RWPE1 (cell line): ENCODE measurements around the gene ZNF577.
"Not testable (repeated sequence)": the region's sequence is repeated elsewhere in the genome, so short reads cannot be mapped to it uniquely, and the experiment has no call there.

Experiments
- CTCF ChIA-PET: fragments of 350-600 bp; sonication (Branson Sonifier 250); formaldehyde crosslinking; extraction: SDS; loops from one replicate; lab custom pipeline; 2021; lab: Yijun Ruan, JAX
- POLR2A ChIA-PET: fragments of 400-600 bp; formaldehyde crosslinking; extraction: SDS; loops from one replicate; lab custom pipeline; 2020; ENCODE audit warnings: antibody characterized with exemption; ENCODE audit not compliant: low non-redundant PET; lab: Yijun Ruan, JAX
- DNase-seq: peaks from one replicate; pipeline ENCODE4 v3.0.0; 2012; ENCODE audit warnings: low spot score
- H3K27ac ChIP-seq: fragments of 450-650 bp; 2 replicates; pipeline ENCODE4 v1.5.1; 2017
- CTCF ChIP-seq: fragments of 450-650 bp; conservative IDR thresholded peaks from 2 replicates; pipeline ENCODE4 v1.5.1; 2017; ENCODE audit warnings: low read depth, mild to moderate bottlenecking

Gene ZNF577

GRCh38 chr19:51919606-51920005 lies 31.9 kb upstream of the ZNF577 start:
- no peak for DNase-seq
- H3K27ac ChIP-seq, result no peak overlapping the region
- ChIA-PET POLR2A (no interaction called here), CTCF (interaction anchor here (0.7 kb wide), 1 partner anchor 20 kb away, joined by 4 read pairs; no protein-coding TSS in a partner anchor)
- no peak for TF ChIP-seq CTCF

GRCh38 chr19:51916167-51916566 lies 28.4 kb upstream of the ZNF577 start:
- CTCF ChIA-PET, result no interaction called here
- DNase-seq, result no peak
- no peak for TF ChIP-seq CTCF

GRCh38 chr19:51915324-51915867 lies 27.6 kb upstream of the ZNF577 start:
- ChIA-PET CTCF (interaction anchor here (0.6 kb wide), 1 partner anchor 49 kb away, joined by 3 read pairs; no protein-coding TSS in a partner anchor), POLR2A (no interaction called here)
- DNase-seq, result no peak
- TF ChIP-seq CTCF, result no peak
- no peak overlapping the region for H3K27ac ChIP-seq

More at GRCh38 chr19:51916167-51916566, 28.4 kb upstream of the ZNF577 start:
- POLR2A ChIA-PET, result no interaction called here
- H3K27ac ChIP-seq, result no peak overlapping the region

GRCh38 chr19:51907981-51908380 lies 20.2 kb upstream of the ZNF577 start:
- H3K27ac ChIP-seq, POLR2A ChIA-PET, DNase-seq, CTCF ChIA-PET: not testable (repeated sequence)

GRCh38 chr19:51906108-51906507 lies 18.4 kb upstream of the ZNF577 start:
- POLR2A ChIA-PET, DNase-seq, H3K27ac ChIP-seq, CTCF ChIA-PET: not testable (repeated sequence)

- H3K27ac ChIP-seq, CTCF ChIA-PET, POLR2A ChIA-PET, DNase-seq: not testable (repeated sequence)
These were observed 17.9 kb upstream of the ZNF577 start for GRCh38 chr19:51905639-51906038.

GRCh38 chr19:51905206-51905605 lies 17.5 kb upstream of the ZNF577 start:
- H3K27ac ChIP-seq, result no peak overlapping the region
- ChIA-PET CTCF (interaction anchor here (0.8 kb wide), 1 partner anchor 1129 kb away, joined by 5 read pairs; no protein-coding TSS in a partner anchor), POLR2A (no interaction called here)
- no peak for DNase-seq
- no peak for TF ChIP-seq CTCF

- ChIA-PET CTCF (interaction anchor here (0.8 kb wide), 1 partner anchor 1130 kb away, joined by 5 read pairs; no protein-coding TSS in a partner anchor), POLR2A (no interaction called here)
- peak within 1 kb of the TSS; percentile 64 for H3K27ac ChIP-seq
- no peak for TF ChIP-seq CTCF
- DNase-seq, result peak; percentile 84
These were observed 16.8 kb upstream of the ZNF577 start, which contains the start of gene ZNF649 for GRCh38 chr19:51904331-51905165. ZNF649 (minus strand) TSS chr19:51905017; CDS start chr19:51900107, 4,910 bp downstream.
